Lower leg skin (tissue), 4 donors: ENCODE data around the gene HECA. TPM values are rescaled to one million over a fixed set of nuclear protein-coding genes. Genes with fewer than 3 reads are reported as not detected.
"Not testable (repeated sequence)": the region's sequence is repeated elsewhere in the genome, so short reads cannot be mapped to it uniquely, and the experiment has no call there.

Experiments
- DNase-seq, 2 donors: peaks; one replicate each; pipeline ENCODE4 v3.0.0-alpha.2; 2019; ENCODE audit warnings: low spot score in 2 of 2
- H3K4me3 ChIP-seq: fragments of 200-600 bp; sonication (generic); 2 replicates; pipeline ENCODE4 v1.5.1; 2017; ENCODE audit warnings: mild to moderate bottlenecking, low read depth; ENCODE audit not compliant: poor library complexity, severe bottlenecking
- POLR2A ChIP-seq, 2 donors: fragments of 450-650 bp; IDR thresholded peaks; one replicate each; pipeline ENCODE4 v1.6.1; 2016 to 2017; ENCODE audit warnings: antibody characterized with exemption in 2 of 2, mild to moderate bottlenecking in 1 of 2, moderate library complexity in 1 of 2
- WGBS, 2 donors: methylation state at CpG; one replicate each; pipeline ENCODE4 v1.1.5; 2018; 5-methylcytosine and 5-hydroxymethylcytosine counted together
- intact Hi-C: fragments of 100-400 bp; cut with DNase I; formaldehyde crosslinking; loops from one replicate; pipeline ENCODE4 v1.15.0; 2023; ENCODE audit warnings: low total_unique reads
- total RNA-seq, 4 donors: library from RNA; depleted of rRNA; stranded (reverse); fragments of >200 nt; gene quantifications; one replicate each; pipeline ENCODE4 v1.1.0, GENCODE V29; 2016
- TF ChIP-seq, protein P1 (sequence below), 3 donors: fragments of 450-650 bp; IDR thresholded peaks; one replicate each; pipeline ENCODE4 v1.5.1; 2016; ENCODE audit warnings: antibody characterized with exemption in 3 of 3, mild to moderate bottlenecking in 3 of 3, moderate library complexity in 2 of 3

Gene HECA
- total RNA-seq, 4 donors from 2014 or later, result 80.3 to 99.5 (median 86.5) TPM

GRCh38 chr6:139204978-139205377, 70.1 kb downstream of the HECA start:
- no peak overlapping the region for H3K4me3 ChIP-seq
- intact Hi-C loops, result no loop called here
- WGBS, 2 donors, result 96% methylated on average over 2 of the region's 2 CpGs
- DNase-seq, result no peak
- TF ChIP-seq, protein P1, sequence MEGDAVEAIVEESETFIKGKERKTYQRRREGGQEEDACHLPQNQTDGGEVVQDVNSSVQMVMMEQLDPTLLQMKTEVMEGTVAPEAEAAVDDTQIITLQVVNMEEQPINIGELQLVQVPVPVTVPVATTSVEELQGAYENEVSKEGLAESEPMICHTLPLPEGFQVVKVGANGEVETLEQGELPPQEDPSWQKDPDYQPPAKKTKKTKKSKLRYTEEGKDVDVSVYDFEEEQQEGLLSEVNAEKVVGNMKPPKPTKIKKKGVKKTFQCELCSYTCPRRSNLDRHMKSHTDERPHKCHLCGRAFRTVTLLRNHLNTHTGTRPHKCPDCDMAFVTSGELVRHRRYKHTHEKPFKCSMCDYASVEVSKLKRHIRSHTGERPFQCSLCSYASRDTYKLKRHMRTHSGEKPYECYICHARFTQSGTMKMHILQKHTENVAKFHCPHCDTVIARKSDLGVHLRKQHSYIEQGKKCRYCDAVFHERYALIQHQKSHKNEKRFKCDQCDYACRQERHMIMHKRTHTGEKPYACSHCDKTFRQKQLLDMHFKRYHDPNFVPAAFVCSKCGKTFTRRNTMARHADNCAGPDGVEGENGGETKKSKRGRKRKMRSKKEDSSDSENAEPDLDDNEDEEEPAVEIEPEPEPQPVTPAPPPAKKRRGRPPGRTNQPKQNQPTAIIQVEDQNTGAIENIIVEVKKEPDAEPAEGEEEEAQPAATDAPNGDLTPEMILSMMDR (IDR thresholded peaks at IDR 0.05), result no peak
- TF ChIP-seq POLR2A (IDR thresholded peaks at IDR 0.05), result no peak

GRCh38 chr6:139205843-139206242, 71.0 kb downstream of the HECA start:
- TF ChIP-seq, protein P1 (IDR thresholded peaks at IDR 0.05), result no peak
- TF ChIP-seq POLR2A (IDR thresholded peaks at IDR 0.05), result no peak
- intact Hi-C loops, result no loop called here
- H3K4me3 ChIP-seq, result no peak overlapping the region
- DNase-seq, result no peak
- WGBS, 2 donors, result 92 to 97% methylated on average over 3 of the region's 3 CpGs

GRCh38 chr6:139210766-139211165, 75.9 kb downstream of the HECA start:
- H3K4me3 ChIP-seq, DNase-seq, intact Hi-C loops: not testable (repeated sequence)
- WGBS, 2 donors, result 86 to 98% methylated on average over 3 to 10 of the region's 10 CpGs

- H3K4me3 ChIP-seq, DNase-seq, intact Hi-C loops: not testable (repeated sequence)
- WGBS, 2 donors, result no CpG with 5 or more reads among the region's 2 CpGs
Observed at GRCh38 chr6:139212460-139212859, 77.6 kb downstream of the HECA start.

DNA sequence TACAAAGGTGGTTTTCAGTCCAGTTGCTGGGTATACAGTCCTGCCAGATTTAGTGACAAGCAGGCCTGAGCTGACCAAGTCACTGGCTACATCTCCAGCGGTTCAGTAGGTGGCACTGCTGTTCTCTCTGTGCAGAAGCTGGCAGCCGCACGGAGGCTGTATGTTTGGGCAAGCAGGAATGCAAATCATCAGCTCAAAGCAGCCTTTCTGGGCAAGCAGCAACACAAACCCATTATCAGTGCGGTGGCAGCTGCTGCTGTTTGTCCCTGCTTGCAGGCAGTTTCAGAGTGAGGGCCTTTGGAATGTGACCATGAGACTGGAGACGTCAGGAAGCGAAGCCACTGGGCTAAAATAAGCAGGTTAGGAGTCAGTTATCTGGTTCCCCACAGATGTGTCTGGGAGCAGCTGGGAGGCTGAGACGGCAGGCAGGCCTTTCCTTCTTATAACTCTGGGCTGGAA, 84.4 kb downstream of the HECA start:
- no peak overlapping the region for H3K4me3 ChIP-seq
- no peak for TF ChIP-seq POLR2A (IDR thresholded peaks at IDR 0.05)
- TF ChIP-seq, protein P1 (IDR thresholded peaks at IDR 0.05), result peak in 1 of 3 donors; percentile 84
- WGBS, 2 donors, result 1 to 6% methylated on average over 7 of the region's 7 CpGs
- peak; percentile 85 to 96 for DNase-seq
- intact Hi-C loops, result loop anchor here (2.0 to 5.0 kb wide), 2 partner anchors 148 to 704 kb away; no protein-coding TSS in a partner anchor

DNA sequence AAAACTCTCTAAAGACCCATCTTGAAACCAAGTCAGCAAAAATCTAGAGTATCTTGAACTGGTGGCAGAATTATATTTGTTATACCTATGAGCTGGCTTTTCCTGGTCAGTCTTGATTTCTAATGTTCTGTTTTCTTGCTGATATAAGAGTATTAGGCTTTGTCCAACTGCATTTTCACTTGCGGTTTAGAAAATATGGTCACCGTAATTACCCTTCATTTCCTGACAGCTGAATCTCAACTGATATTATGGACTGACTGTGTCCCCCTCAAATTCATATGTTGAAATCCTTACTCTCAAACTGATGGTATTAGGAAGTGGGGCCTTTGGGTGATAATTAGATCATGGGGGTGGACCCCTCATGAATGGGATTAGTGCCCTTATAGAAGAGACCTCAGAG, 84.9 kb downstream of the HECA start:
- intact Hi-C loops, result loop anchor here (2.0 to 5.0 kb wide), 2 partner anchors 148 to 703 kb away; no protein-coding TSS in a partner anchor
- no peak for DNase-seq

DNA sequence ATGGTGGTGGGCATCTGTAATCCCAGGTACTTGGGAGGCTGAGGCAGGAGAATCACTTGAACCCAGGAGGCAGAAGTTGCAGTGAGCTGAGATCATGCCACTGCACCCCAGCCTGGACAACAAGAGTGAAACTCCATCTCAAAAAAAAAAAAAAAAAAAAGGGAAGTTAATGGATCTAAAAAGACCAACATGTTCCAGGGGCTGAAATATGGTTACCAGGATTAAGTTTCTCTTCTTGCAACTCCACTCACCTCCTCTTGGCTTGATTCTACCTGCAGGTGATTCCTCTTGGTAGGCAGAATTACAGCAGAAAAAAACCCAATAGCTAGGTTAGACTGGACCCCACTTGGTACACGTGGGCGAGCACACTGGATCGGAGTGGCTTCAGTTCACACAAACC, 93.5 kb downstream of the HECA start:
- intact Hi-C loops, H3K4me3 ChIP-seq, DNase-seq: not testable (repeated sequence)
- WGBS, 2 donors, result 94 to 95% methylated on average over 3 of the region's 3 CpGs

More for the DNA sequence above, 84.9 kb downstream of the HECA start:
- WGBS, 2 donors, result 92 to 99% methylated on average over 2 of the region's 2 CpGs
- TF ChIP-seq, protein P1 (IDR thresholded peaks at IDR 0.05), result no peak
- TF ChIP-seq POLR2A (IDR thresholded peaks at IDR 0.05), result no peak
- no peak overlapping the region for H3K4me3 ChIP-seq

Other genes starting within 250 kb of the HECA start
- 100 to 1,000 TPM in 1 of 4 donors, 10 to 100 TPM in 3; 47.1 to 111 (median 67.6) TPM for gene REPS1, start 146.8 kb upstream of the HECA start, total RNA-seq
- 10 to 100 TPM in 3 of 4 donors, 1 to 10 TPM in 1; 8.8 to 23.0 (median 12.2) TPM for gene ABRACL, start 106.3 kb upstream of the HECA start, total RNA-seq
- gene TXLNB, start 156.9 kb downstream of the HECA start, total RNA-seq, result under 1 TPM in 2 of 4 donors, not detected in 2; 0.27 to 0.29 TPM
- 100 to 1,000 TPM; 155 to 313 (median 257) TPM for gene CITED2, start 239.6 kb downstream of the HECA start, total RNA-seq